ENCODE measurements around the gene AKAP13. TPM values are rescaled to one million over a fixed set of nuclear protein-coding genes. Genes with fewer than 3 reads are reported as not detected.

AKAP13 gene
- total RNA-seq, 1 experiment from 2014 or later, result 42.8 TPM

GRCh38 chr15:85702321-85703101 lies 322.1 kb downstream of the AKAP13 start:
- no peak for DNase-seq (ENCODE audit: low read depth)

- DNase-seq (ENCODE audit: low read depth), result no peak
These were observed 323.7 kb downstream of the AKAP13 start for GRCh38 chr15:85704066-85704465.

DNA sequence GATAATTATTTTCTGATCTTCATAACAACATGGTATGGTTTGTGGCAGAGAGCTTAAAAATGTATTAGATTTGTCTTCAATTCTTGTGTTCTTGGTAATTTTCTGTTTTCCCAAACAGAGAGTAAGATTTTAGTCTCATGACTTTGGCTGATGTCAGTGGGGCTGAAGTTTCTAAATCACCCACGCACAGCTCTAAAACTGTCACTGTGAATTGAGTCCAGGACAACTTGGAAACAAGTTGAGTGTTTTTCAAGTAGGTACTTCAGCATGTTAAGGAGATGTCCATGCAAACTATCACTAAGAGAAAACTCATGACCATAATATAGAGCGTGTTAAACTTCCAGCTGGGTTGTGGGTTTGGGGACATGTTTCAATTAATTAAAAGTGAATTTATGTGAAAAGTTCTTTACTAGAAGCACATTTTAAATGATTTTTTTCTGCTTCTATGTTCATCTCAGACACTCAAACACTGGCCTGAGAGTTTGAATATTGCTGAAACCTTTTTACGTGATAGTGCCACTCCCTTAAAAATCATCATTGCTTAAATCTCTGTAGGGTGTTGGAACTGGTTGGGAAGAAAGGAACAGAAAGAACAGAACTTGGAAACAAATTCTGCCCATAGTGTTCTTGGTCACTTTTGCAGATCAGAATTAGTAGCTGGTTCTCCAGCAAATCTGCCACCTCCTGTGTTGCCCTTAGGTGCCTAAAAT lies 324.5 kb downstream of the AKAP13 start:
- no peak for DNase-seq (ENCODE audit: low read depth)

DNA sequence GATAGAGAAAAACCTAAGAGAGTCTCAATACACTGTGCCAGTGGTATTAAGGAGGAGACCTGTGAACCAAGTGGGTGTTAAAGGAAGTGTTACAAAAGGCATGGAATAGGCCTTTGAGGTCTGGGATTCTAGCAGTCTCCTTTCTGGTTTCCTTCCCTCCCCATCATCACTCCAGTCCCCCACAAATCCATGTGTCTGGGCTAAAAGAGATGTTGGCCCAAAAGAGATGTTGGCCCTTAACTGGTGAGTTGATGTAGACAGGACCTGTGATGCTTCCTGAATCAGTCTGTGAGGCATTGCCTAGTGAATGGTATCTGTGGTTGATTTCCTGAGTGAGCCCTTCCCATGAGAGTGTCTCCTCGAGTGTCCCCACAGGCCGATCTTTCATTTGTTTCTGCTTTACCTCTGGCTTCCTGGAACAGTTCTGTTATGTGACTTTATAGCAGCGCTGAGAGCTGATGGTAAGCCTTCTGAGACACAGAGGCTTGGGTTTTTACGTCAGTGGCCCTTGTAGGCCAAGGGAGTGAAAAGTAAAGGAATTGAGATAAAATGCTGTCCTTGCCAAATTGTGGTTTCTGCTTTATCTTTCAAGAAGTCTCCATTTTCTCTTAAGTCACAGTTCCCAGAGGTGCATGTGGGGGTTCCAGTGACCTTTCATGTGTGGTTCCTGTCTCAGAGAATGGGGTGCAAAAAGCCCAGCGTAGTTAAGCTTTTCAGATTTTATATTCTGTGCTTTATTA lies 326.5 kb downstream of the AKAP13 start:
- no peak for DNase-seq (ENCODE audit: low read depth)

GRCh38 chr15:85707519-85708338 lies 327.3 kb downstream of the AKAP13 start:
- no peak for DNase-seq (ENCODE audit: low read depth)

- DNase-seq (ENCODE audit: low read depth), result no peak
These were observed 328.1 kb downstream of the AKAP13 start for GRCh38 chr15:85708402-85708941.

DNA sequence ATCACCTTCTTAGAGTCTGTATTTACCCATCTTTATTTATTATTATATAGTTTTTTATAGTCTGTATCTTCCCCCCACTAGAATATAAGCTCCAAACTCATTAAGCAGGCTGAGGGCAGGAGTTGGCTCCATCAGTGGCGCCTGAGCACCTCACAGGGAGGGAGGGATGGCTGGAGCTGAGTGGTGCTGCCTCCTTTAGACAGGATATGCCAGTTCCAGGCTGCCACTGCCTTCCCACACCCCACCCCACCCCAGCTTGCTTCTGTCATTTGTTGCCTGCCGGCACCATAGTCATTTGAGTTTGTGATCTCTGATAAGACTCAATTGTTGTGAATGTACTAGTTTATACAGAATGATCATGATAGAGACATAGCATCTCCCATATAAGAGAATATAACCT lies 328.8 kb downstream of the AKAP13 start:
- DNase-seq (ENCODE audit: low read depth), result no peak

DNA sequence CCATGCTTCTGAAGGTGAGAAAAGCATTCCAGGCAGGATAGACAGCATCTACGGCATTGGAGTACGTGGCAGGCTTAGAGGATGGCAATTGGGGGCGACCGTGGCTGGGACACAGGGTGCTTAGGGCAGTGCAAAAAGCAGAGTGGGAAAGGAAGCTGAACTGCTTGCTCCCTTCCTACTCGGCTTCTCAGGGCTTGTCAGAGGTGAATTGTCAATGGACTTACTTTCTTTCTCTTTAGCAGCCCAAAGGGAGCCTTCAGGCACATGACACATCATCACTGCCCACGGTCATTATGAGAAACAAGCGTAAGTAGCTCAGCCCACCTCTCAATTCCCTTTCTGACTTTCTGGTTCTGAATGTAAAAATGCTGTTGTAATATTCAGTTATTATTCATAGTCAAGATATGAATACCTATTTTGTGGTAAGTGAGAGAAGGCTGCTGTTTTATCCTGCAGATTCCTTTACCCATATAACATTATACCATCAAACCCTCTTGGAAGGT lies 330.0 kb downstream of the AKAP13 start:
- no peak for DNase-seq (ENCODE audit: low read depth)

GRCh38 chr15:85711580-85712192 lies 331.3 kb downstream of the AKAP13 start:
- DNase-seq (ENCODE audit: low read depth), result no peak

DNA sequence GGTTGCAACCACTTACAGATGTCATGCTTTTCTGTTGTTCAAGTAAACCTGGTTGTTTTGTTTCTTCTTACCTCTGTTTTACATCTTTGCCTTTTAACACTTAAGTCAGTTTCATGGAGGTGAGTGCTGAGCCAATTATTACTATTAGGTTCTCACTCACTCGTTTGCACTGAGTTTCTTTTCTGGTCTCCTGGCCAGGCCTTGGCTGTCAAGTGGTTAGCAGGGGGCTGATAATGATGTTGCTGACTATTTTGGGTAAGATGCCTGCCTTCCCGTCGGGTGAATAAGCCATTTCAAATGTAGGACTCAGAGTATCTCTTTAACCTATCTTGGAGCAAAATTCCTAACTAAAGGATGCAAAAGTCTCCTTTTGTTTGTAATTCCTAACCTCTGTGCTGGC lies 335.9 kb downstream of the AKAP13 start:
- no peak for DNase-seq (ENCODE audit: low read depth)

DNA sequence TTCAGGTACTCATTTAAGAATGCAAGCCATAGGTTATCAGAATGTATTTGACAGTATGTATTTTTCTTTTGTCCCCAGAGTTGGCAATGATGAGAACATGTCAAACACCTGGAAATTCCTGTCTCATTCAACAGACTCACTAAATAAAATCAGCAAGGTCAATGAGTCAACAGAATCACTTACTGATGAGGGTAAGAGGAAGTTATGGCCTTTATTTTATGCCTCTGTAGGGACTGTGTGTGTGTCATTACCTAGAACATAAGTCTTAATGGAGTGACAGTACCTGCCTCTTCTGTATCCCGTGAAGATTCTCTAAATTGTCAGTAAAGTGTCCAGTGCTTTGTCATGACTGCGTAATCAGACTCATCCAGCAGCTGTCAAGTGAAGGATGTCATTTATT lies 336.8 kb downstream of the AKAP13 start:
- no peak for DNase-seq (ENCODE audit: low read depth)

DNA sequence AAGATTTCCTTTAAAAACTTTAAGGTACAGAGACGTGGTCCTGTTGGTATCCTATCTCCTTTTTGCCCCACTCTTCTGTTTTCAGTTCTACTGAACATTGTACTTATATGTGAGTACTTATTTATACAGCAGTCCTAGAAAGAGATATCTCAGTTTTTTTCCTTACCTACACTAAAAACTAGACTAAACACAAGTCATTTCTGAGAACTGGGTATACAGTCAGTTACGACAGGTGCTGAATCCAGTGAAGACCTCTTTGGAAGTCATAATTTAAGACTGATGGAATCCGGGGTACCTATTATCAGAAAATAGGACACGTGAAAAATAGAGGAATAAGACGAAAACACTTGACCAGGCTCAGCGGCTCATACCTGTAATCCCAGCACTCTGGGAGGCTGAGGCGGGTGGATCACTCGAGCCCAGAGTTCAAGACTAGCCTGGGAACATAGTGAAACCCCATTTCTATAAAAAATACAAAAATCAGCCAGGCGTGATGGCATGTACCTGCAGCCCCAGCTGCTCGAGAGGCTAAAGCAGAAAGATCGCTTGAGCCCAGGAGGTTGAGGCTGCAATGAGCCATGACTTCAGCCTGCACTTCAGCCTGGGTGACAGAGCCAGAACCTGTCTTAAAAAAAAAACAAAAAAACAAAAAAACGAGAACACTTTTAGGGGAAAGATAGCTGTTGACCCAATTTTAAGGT lies 338.0 kb downstream of the AKAP13 start:
- DNase-seq (ENCODE audit: low read depth), result no peak

- DNase-seq (ENCODE audit: low read depth), result no peak
These were observed 338.6 kb downstream of the AKAP13 start for GRCh38 chr15:85718981-85719380.

DNA sequence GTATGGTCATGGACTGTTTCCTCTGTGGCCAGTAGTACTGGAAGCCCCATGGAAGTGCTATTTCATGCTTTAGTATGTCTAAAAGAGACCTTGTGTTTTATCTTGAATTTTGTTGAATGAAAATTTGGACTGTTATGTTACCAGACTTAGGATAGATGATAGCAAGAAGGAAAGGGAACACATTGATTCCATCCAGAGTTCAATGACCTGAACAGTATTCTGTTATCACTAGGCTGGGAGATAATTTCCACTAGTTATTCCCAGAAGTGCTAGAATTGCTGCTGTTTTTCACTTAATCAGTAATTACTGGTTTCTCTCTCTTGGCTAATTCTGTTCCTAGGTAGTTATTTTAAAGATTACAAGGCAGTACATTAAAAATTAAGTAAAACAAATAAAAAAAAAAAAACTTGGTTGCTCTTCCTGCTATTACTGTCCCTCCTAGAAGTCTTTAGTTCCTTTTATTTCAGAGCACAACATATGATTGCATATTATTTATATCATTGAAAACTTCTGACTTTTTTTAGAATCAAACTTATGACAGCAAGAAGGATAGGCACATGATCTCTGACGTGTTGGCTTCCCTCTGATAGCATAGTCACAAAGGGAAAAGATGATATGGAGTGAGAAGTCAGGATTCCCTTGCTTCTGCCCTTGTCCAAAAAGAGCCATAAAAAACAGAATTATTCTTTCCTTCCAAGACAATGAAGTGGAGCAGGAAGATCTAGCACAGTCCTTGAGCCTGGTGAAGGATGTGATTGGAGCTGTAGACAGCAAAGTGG lies 342.2 kb downstream of the AKAP13 start:
- DNase-seq (ENCODE audit: low read depth), result no peak

DNA sequence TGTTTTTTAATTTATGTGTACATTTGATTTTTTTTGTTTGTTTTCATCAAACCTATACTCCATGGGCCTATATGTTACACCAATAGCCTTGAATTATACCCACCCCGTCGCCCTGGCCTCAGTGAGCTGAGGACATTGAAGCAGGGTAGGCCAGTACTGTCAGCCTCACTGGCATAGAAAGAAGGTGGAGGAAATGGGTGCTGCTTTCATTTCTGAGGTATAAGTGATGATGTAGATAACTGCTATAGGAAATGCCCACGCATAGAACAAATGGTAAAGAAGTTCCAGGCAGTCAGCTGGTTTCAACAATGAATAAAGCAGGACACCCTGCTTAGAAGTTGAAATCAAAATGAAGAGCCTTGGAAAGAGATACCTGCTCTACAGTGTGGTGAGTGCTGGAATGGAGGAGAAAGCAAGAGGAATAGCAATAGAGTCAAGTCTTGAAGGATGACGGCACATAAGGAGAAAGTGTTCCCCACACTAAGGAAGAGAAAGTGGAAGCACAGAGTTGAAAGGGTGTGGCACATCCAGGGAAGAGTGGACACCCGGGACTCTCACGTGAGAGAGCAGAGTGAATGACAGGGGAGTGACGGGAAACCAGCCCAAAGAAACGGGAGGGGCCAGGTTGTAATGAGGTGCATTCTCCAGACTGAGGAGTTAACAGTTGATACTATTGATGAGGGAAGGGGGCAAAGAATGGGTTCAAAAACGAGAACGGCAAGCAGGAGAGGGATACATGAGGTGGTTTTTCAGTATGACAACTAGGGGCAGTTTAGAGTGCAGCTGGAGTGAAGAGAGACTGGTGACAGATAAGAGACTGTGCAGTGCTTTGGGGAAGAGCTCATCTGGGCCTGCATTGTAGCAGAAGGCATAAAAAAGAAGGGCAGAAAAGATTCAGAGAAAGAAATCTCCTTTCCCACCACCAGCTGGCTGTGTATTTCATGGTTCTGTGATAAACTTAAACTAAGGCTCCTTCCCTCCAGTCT lies 343.9 kb downstream of the AKAP13 start:
- no peak for DNase-seq (ENCODE audit: low read depth)

GRCh38 chr15:85725019-85725418 lies 344.6 kb downstream of the AKAP13 start:
- no peak for DNase-seq (ENCODE audit: low read depth)

DNA sequence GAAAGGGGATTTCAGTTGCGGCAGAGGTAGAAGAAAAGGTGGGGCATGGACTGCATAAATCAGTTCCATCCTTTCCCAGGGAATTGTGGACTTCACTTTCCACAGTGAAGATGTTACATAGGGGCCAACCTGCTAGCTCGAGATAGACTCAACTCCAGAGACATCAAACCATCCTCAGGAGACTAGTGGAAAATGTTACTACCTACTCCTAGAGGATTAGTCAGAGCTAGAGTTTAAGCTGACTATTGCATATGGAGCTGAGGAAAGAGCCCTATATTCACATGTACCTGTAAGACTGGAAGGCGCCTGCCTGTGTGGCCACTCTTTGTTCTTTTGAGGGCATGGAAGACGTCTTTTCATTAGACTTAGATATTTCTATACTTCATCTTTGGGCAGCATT lies 345.2 kb downstream of the AKAP13 start:
- no peak for DNase-seq (ENCODE audit: low read depth)

- no peak for DNase-seq (ENCODE audit: low read depth)
These were observed 346.1 kb downstream of the AKAP13 start for GRCh38 chr15:85726454-85726853.
